GM23248 (cell line): ENCODE results near the gene STIM1. TPM values are rescaled to one million over a fixed set of nuclear protein-coding genes. Genes with fewer than 3 reads are reported as not detected.
A peak's percentile ranks its signal among the peaks of the same experiment; 100 is the strongest.

Experiments
- DNase-seq: peaks from one replicate; pipeline ENCODE4 v3.0.0-alpha.2; 2015
- H2AFZ ChIP-seq: fragments of 200-600 bp; sonication (generic); 2 replicates; pipeline ENCODE4 v1.6.1; 2016; ENCODE audit warnings: antibody characterized with exemption
- H3F3A ChIP-seq: fragments of 200-600 bp; sonication (generic); 2 replicates; pipeline ENCODE4 v1.6.1; 2016; ENCODE audit warnings: mild to moderate bottlenecking, antibody characterized with exemption, mixed run types; ENCODE audit not compliant: insufficient read depth
- H3K27ac ChIP-seq: fragments of 200-600 bp; sonication (generic); 2 replicates; pipeline ENCODE4 v1.5.1; 2016; ENCODE audit warnings: mild to moderate bottlenecking
- H3K27me3 ChIP-seq: fragments of 200-600 bp; sonication (generic); replicated peaks from 2 replicates; pipeline ENCODE4 v1.6.1; 2016; ENCODE audit warnings: mild to moderate bottlenecking; ENCODE audit not compliant: insufficient read depth
- H3K36me3 ChIP-seq: fragments of 200-600 bp; sonication (generic); 2 replicates; pipeline ENCODE4 v1.6.1; 2016; ENCODE audit warnings: low read depth, mild to moderate bottlenecking
- H3K4me1 ChIP-seq: fragments of 200-600 bp; sonication (generic); 2 replicates; pipeline ENCODE4 v1.6.1; 2016; ENCODE audit warnings: mild to moderate bottlenecking; ENCODE audit not compliant: insufficient read depth
- H3K4me2 ChIP-seq: fragments of 200-600 bp; sonication (generic); one replicate; pipeline ENCODE4 v1.6.1; 2016; ENCODE audit warnings: mild to moderate bottlenecking; ENCODE audit not compliant: unreplicated experiment
- H3K4me3 ChIP-seq: fragments of 200-600 bp; sonication (generic); 2 replicates; pipeline ENCODE4 v1.5.1; 2016; ENCODE audit warnings: mild to moderate bottlenecking
- H3K79me2 ChIP-seq: fragments of 200-600 bp; sonication (generic); 2 replicates; pipeline ENCODE4 v1.6.1; 2016; ENCODE audit warnings: mild to moderate bottlenecking; ENCODE audit not compliant: insufficient read depth
- H3K9ac ChIP-seq: fragments of 200-600 bp; sonication (generic); 2 replicates; pipeline ENCODE4 v1.6.1; 2016; ENCODE audit warnings: mild to moderate bottlenecking
- H3K9me2 ChIP-seq: fragments of 200-600 bp; sonication (generic); 2 replicates; pipeline ENCODE4 v1.6.1; 2016; ENCODE audit warnings: mixed run types, mild to moderate bottlenecking, moderate library complexity; ENCODE audit not compliant: insufficient read depth
- H3K9me3 ChIP-seq: fragments of 200-600 bp; sonication (generic); one replicate; pipeline ENCODE4 v1.6.1; 2017; ENCODE audit warnings: low read depth
- H4K20me1 ChIP-seq: fragments of 200-600 bp; sonication (generic); 2 replicates; pipeline ENCODE4 v1.6.0; 2016; ENCODE audit not compliant: insufficient read depth
- EZH2 ChIP-seq: fragments of 200-600 bp; sonication (generic); IDR thresholded peaks from 2 replicates; pipeline ENCODE4 v1.6.1; 2018; ENCODE audit warnings: antibody characterized with exemption, mild to moderate bottlenecking; ENCODE audit not compliant: insufficient read depth, poor library complexity, severe bottlenecking
- EZH2phosphoT487 ChIP-seq: fragments of 200-600 bp; sonication (generic); IDR thresholded peaks from 2 replicates; pipeline ENCODE4 v1.6.1; 2018; ENCODE audit warnings: antibody characterized with exemption, moderate library complexity, mild to moderate bottlenecking, low read depth; ENCODE audit not compliant: insufficient read depth
- WGBS, 2 experiments: methylation state at CpG; one replicate each; pipeline ENCODE4 v1.1.6; 2015 to 2017; ENCODE audit warnings: low lambda C conversion rate in 2 of 2, low coverage in 1 of 2; ENCODE audit errors: missing lambda C conversion rate in 2 of 2; 5-methylcytosine and 5-hydroxymethylcytosine counted together
- in situ Hi-C: fragments of 300-500 bp; cut with MboI; formaldehyde crosslinking; loops from 2 replicates; pipeline ENCODE4 v1.15.0; 2020
- polyA plus RNA-seq: library from polyadenylated mRNA; unstranded; fragments of >200 nt; fragmentation: Nextera tagmentation; extraction: Ambion mirVana; gene quantifications from 2 replicates; pipeline ENCODE4 v1.2.1, GENCODE V29; 2016
- total RNA-seq: library from RNA; depleted of rRNA; stranded (reverse); fragments of >200 nt; shearing (Covaris generic); gene quantifications from 2 replicates; pipeline ENCODE4 v1.2.3, GENCODE V29; 2014

STIM1 gene
- total and polyA plus RNA-seq, 2 experiments from 2014 or later: 22.3 to 24.6 TPM

DNA sequence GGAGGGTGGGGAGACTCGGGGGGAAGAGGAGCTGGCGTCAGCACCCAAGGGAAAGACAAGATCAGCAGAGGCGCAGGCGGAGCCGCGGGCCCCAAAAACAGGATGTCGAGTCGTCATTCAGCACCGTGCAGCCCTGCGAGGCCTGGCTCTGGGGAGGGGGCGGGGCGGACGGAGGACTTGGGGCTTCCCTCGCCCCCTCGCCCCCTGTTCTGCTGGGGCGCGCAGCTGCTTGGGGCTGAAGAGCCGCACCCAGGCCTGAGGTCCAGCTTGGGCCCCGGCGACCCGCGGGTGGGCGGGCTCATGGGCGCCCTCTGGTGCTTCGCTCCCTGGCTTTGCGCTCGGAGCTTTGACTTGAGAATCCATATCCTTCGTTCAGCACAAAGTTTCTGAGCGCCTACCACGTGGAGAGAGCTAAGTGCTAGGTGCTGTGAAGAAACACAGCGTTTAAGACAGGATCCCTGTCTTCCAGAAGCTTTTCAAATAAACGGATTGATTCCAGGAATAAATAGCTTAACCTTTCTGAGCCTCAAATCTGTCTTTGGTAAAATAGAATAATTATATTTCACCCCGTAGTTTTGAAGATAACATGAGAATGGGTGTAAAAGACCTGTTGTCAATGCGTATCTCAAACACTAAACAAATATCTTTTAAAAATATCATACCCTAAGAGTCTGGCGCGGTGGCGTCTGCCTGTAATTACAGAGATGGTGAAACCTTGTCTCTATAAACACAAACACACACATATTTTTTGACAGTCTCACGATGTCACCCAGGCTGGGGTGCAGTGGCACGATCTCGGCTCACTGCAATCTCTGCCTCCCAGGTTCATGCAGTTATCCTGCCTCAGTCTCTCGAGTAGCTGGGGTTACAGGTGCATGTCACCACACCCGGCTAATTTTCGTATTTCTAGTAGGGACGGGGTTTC lies 13.8 kb upstream of the STIM1 start:
- Histone ChIP-seq H3K36me3 (no peaks in the 10 kb centered on the region), H3F3A (peaks cover 5% of the 10 kb centered on the region; the same call in 1 of the 2 replicates), H3K27ac (peak overlapping the region; percentile 85), H3K4me1 (peaks cover 17% of the 10 kb centered on the region), H3K9me2 (no peaks in the 10 kb centered on the region), H3K9ac (peak overlapping the region; percentile 90), H2AFZ (peak overlapping the region; percentile 64), H3K79me2 (peaks cover 51% of the 10 kb centered on the region), H3K4me2 (peak overlapping the region; percentile 59), H3K4me3 (peak overlapping the region; percentile 85), H3K9me3 (no peaks in the 10 kb centered on the region), H4K20me1 (0 out of 2 replicates have a peak, but pooled peaks cover 4% of the 10 kb centered on the region), H3K27me3 (no peaks in the 10 kb centered on the region)
- in situ Hi-C loops: no loop called here
- DNase-seq: peak; percentile 93
- WGBS, 2 experiments: 19 to 30% methylated on average over 25 to 39 of the region's 44 CpGs
- no peak for TF ChIP-seq EZH2
- TF ChIP-seq EZH2phosphoT487: no peak

DNA sequence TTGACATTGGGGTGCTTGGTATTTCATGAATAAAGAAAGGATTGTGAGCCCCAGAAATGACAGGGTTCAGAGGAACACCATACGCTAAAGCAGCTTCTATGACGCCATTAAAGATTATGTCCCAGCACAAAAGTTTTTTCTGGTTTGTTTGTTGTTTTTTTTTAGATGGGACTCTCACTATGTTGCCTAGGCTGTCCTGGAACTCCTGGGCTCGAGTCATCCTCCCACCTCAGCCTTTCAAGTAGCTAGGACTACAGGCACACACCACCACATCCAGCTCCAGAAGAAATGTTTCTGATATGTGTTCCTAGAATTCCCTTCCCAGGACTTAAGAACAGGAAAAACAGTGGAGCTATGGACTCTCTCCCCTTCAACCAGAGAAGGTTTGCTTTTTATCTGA lies 12.1 kb upstream of the STIM1 start:
- peaks cover 5% of the 10 kb centered on the region; the same call in 1 of the 2 replicates for H3F3A ChIP-seq
- peaks cover 9% of the 10 kb centered on the region for H3K4me1 ChIP-seq
- H3K79me2 ChIP-seq: peaks cover 35% of the 10 kb centered on the region
- in situ Hi-C loops: no loop called here
- no peaks in the 10 kb centered on the region for H3K9me3 ChIP-seq
- H3K9me2 ChIP-seq: no peaks in the 10 kb centered on the region
- TF ChIP-seq EZH2phosphoT487: no peak
- TF ChIP-seq EZH2: no peak
- peak; percentile 22 for DNase-seq
- H3K4me3 ChIP-seq: no peak overlapping the region
- 77 to 83% methylated on average over 3 of the region's 3 CpGs for WGBS, 2 experiments
- H3K9ac ChIP-seq: no peak overlapping the region
- H3K27ac ChIP-seq: no peak overlapping the region
- H4K20me1 ChIP-seq: no peaks in the 10 kb centered on the region
- no peak overlapping the region for H2AFZ ChIP-seq
- no peaks in the 10 kb centered on the region for H3K36me3 ChIP-seq
- no peak overlapping the region for H3K4me2 ChIP-seq
- H3K27me3 ChIP-seq: no peaks in the 10 kb centered on the region

DNA sequence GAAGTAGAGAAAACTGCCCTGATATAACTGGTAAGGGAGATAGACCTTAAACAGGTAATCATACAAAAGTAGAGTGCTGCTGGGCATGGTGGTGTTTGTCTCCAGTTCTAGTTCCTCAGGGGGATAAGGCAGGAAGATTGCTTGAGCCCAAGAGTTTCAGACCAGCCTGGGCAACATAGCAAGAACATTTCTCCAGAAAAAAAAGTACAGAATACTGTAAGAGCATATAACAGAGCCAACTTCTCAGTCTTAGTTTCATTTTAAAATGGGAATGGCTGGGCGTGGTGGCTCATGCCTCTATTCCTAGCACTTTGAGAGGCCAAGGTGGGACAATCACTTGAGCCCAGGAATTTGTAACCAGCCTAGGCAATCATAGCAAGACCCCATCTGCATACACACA lies 10.2 kb upstream of the STIM1 start:
- in situ Hi-C loops: loop anchor here (5.0 kb wide), 1 partner anchor 222 kb away; no protein-coding TSS in a partner anchor

DNA sequence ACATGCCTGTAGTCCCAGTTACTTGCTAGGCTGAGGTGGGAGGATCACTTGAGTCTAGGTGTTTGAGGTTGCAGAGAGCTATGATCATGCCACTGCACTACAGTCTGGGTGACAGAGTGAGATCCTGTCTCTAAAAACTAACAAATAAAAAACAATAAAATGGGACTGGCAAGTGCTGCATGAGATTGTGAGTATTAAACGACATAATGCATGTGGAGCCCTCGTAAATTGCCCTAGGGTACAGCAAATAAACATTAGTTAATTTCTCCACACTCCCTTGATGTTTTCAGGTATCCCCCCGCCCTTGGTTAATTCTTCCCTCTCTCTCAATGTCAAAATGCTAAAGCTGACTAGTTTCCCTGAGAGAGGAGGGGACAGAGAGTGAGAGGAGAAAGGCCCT lies 9.8 kb upstream of the STIM1 start:
- 80 to 87% methylated on average over 3 of the region's 3 CpGs for WGBS, 2 experiments

More for the DNA sequence above, 10.2 kb upstream of the STIM1 start:
- Histone ChIP-seq H3K36me3 (no peaks in the 10 kb centered on the region), H4K20me1 (no peaks in the 10 kb centered on the region), H3K4me2 (no peak overlapping the region), H2AFZ (no peak overlapping the region), H3K27ac (no peak overlapping the region), H3K4me1 (0 out of 2 replicates have a peak, but pooled peaks cover 6% of the 10 kb centered on the region), H3K9me3 (no peaks in the 10 kb centered on the region), H3K9ac (no peak overlapping the region), H3K9me2 (no peaks in the 10 kb centered on the region), H3K27me3 (no peaks in the 10 kb centered on the region), H3K79me2 (peaks cover 16% of the 10 kb centered on the region), H3K4me3 (no peak overlapping the region), H3F3A (peaks cover 5% of the 10 kb centered on the region; the same call in 1 of the 2 replicates)
- no peak for DNase-seq
- 78 to 85% methylated on average over 1 of the region's 1 CpG for WGBS, 2 experiments
- TF ChIP-seq EZH2 (no peak), EZH2phosphoT487 (no peak)

More for the DNA sequence above, 9.8 kb upstream of the STIM1 start:
- H3K36me3 ChIP-seq: no peaks in the 10 kb centered on the region
- in situ Hi-C loops: loop anchor here (5.0 kb wide), 1 partner anchor 222 kb away; no protein-coding TSS in a partner anchor
- H3K27ac ChIP-seq: no peak overlapping the region
- H3K4me3 ChIP-seq: no peak overlapping the region
- no peak overlapping the region for H3K9ac ChIP-seq
- H3K9me3 ChIP-seq: no peaks in the 10 kb centered on the region
- no peaks in the 10 kb centered on the region for H4K20me1 ChIP-seq
- DNase-seq: no peak
- H3K27me3 ChIP-seq: no peaks in the 10 kb centered on the region
- H3K4me2 ChIP-seq: no peak overlapping the region
- TF ChIP-seq EZH2 (no peak), EZH2phosphoT487 (no peak)
- H3F3A ChIP-seq: peaks cover 5% of the 10 kb centered on the region; the same call in 1 of the 2 replicates
- H3K4me1 ChIP-seq: 0 out of 2 replicates have a peak, but pooled peaks cover 6% of the 10 kb centered on the region
- H3K9me2 ChIP-seq: no peaks in the 10 kb centered on the region
- H3K79me2 ChIP-seq: peaks cover 12% of the 10 kb centered on the region
- H2AFZ ChIP-seq: no peak overlapping the region
